ENCODE results near the gene CIPC.

DNA sequence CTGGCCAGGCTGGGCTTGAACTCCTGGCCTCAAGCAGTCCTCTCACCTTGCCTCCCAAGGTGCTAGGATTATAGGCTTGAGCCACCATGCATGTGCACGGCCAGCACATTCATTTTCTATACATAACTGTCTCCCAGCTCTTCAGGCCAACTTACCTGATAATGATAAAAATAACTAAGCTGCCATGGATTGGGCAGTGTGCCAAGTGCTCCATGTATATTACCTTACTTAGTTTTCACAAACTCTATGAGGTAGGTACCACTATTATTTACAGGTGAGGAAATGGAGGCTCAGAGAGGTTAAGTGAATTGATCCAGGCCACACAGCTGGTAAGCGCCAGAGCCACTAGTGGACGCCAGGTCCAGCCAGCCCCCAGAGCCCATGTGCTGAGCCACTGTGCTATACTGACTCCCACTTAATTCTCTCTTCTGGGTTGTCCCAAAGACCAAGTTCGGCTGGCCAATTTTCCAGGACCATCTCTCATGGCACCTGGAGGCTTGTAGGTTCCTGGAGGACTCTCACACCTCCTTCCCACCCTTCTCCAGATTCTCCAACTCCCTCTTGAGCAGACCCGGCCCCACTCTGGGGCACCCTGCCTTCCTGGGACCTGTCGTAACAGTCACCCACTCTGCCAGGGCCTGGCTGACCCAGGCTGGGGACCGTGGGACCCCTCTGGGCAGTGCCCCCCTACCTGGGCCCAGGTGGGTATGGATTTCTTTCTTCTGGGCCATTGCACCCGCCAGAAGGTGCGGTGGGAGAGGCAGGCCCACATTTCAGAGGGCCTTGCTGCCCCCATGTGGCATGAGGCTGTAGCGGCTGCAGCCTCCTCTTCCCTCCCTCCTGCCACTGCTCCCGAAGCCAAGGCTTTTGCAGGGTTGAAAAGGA lies 30.2 kb upstream of the CIPC start:
- TF ChIP-seq, protein P1, sequence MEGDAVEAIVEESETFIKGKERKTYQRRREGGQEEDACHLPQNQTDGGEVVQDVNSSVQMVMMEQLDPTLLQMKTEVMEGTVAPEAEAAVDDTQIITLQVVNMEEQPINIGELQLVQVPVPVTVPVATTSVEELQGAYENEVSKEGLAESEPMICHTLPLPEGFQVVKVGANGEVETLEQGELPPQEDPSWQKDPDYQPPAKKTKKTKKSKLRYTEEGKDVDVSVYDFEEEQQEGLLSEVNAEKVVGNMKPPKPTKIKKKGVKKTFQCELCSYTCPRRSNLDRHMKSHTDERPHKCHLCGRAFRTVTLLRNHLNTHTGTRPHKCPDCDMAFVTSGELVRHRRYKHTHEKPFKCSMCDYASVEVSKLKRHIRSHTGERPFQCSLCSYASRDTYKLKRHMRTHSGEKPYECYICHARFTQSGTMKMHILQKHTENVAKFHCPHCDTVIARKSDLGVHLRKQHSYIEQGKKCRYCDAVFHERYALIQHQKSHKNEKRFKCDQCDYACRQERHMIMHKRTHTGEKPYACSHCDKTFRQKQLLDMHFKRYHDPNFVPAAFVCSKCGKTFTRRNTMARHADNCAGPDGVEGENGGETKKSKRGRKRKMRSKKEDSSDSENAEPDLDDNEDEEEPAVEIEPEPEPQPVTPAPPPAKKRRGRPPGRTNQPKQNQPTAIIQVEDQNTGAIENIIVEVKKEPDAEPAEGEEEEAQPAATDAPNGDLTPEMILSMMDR (IDR thresholded peaks at IDR 0.05; ENCODE audit: poor library complexity, severe bottlenecking), result peak; percentile 98
- TF ChIP-seq, protein P2, sequence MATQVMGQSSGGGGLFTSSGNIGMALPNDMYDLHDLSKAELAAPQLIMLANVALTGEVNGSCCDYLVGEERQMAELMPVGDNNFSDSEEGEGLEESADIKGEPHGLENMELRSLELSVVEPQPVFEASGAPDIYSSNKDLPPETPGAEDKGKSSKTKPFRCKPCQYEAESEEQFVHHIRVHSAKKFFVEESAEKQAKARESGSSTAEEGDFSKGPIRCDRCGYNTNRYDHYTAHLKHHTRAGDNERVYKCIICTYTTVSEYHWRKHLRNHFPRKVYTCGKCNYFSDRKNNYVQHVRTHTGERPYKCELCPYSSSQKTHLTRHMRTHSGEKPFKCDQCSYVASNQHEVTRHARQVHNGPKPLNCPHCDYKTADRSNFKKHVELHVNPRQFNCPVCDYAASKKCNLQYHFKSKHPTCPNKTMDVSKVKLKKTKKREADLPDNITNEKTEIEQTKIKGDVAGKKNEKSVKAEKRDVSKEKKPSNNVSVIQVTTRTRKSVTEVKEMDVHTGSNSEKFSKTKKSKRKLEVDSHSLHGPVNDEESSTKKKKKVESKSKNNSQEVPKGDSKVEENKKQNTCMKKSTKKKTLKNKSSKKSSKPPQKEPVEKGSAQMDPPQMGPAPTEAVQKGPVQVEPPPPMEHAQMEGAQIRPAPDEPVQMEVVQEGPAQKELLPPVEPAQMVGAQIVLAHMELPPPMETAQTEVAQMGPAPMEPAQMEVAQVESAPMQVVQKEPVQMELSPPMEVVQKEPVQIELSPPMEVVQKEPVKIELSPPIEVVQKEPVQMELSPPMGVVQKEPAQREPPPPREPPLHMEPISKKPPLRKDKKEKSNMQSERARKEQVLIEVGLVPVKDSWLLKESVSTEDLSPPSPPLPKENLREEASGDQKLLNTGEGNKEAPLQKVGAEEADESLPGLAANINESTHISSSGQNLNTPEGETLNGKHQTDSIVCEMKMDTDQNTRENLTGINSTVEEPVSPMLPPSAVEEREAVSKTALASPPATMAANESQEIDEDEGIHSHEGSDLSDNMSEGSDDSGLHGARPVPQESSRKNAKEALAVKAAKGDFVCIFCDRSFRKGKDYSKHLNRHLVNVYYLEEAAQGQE (IDR thresholded peaks at IDR 0.05; ENCODE audit: borderline replicate concordance), result no peak
- TF ChIP-seq RAD21 (conservative IDR thresholded peaks at IDR 0.05), result peak; percentile 100
- no peak for TF ChIP-seq TAF1 (IDR thresholded peaks at IDR 0.05; ENCODE audit: low read depth)

Measured in neural cell (in vitro differentiated cells).